Measurements from ENCODE around the gene ABCE1.

The ABCE1 gene

GRCh38 chr4:145075742-145076468, 22.2 kb upstream of the ABCE1 start:
- H3K9me3 ChIP-seq (replicated peaks; ENCODE audit: low read length) = no peaks in the 10 kb centered on the region
- peaks cover 11% of the 10 kb centered on the region for H3K36me3 ChIP-seq (ENCODE audit: insufficient read depth, low read length)
- no peak overlapping the region for H3K4me3 ChIP-seq (ENCODE audit: low read length)
- H3K27me3 ChIP-seq (ENCODE audit: control insufficient read depth, insufficient read depth, low read length) = no peaks in the 10 kb centered on the region
- H3K9ac ChIP-seq (ENCODE audit: low read depth, low read length) = no peak overlapping the region
- H3K4me1 ChIP-seq (ENCODE audit: control insufficient read depth, insufficient read depth, low read length) = no peaks in the 10 kb centered on the region
- H3K4me2 ChIP-seq (ENCODE audit: low read length) = no peak overlapping the region

- Histone ChIP-seq H3K4me3 (ENCODE audit: low read length) (no peak overlapping the region), H3K4me1 (ENCODE audit: control insufficient read depth, insufficient read depth, low read length) (no peaks in the 10 kb centered on the region), H3K9ac (ENCODE audit: low read depth, low read length) (no peak overlapping the region), H3K4me2 (ENCODE audit: low read length) (no peak overlapping the region), H3K36me3 (ENCODE audit: insufficient read depth, low read length) (peaks cover 11% of the 10 kb centered on the region), H3K9me3 (replicated peaks; ENCODE audit: low read length) (no peaks in the 10 kb centered on the region), H3K27me3 (ENCODE audit: control insufficient read depth, insufficient read depth, low read length) (no peaks in the 10 kb centered on the region)
Observed at GRCh38 chr4:145076469-145076855, 21.6 kb upstream of the ABCE1 start.

- Histone ChIP-seq H3K4me3 (ENCODE audit: low read length) (no peak overlapping the region), H3K27me3 (ENCODE audit: control insufficient read depth, insufficient read depth, low read length) (no peaks in the 10 kb centered on the region), H3K36me3 (ENCODE audit: insufficient read depth, low read length) (peaks cover 4% of the 10 kb centered on the region), H3K9me3 (replicated peaks; ENCODE audit: low read length) (no peaks in the 10 kb centered on the region), H3K9ac (ENCODE audit: low read depth, low read length) (no peak overlapping the region), H3K4me2 (ENCODE audit: low read length) (no peak overlapping the region), H3K4me1 (ENCODE audit: control insufficient read depth, insufficient read depth, low read length) (no peaks in the 10 kb centered on the region)
Observed at GRCh38 chr4:145081756-145082155, 16.4 kb upstream of the ABCE1 start.

- H3K36me3 ChIP-seq (ENCODE audit: insufficient read depth, low read length) = peaks cover 11% of the 10 kb centered on the region
- H3K4me3 ChIP-seq (ENCODE audit: low read length) = no peak overlapping the region
- no peak overlapping the region for H3K9ac ChIP-seq (ENCODE audit: low read depth, low read length)
- no peaks in the 10 kb centered on the region for H3K9me3 ChIP-seq (replicated peaks; ENCODE audit: low read length)
- no peaks in the 10 kb centered on the region for H3K27me3 ChIP-seq (ENCODE audit: control insufficient read depth, insufficient read depth, low read length)
- H3K4me2 ChIP-seq (ENCODE audit: low read length) = no peak overlapping the region
- H3K4me1 ChIP-seq (ENCODE audit: control insufficient read depth, insufficient read depth, low read length) = no peaks in the 10 kb centered on the region
Observed at GRCh38 chr4:145083891-145084605, 14.1 kb upstream of the ABCE1 start.

- Histone ChIP-seq H3K4me2 (ENCODE audit: low read length) (no peak overlapping the region), H3K9me3 (replicated peaks; ENCODE audit: low read length) (peaks cover 3% of the 10 kb centered on the region), H3K36me3 (ENCODE audit: insufficient read depth, low read length) (peaks cover 48% of the 10 kb centered on the region), H3K9ac (ENCODE audit: low read depth, low read length) (no peak overlapping the region), H3K4me1 (ENCODE audit: control insufficient read depth, insufficient read depth, low read length) (no peaks in the 10 kb centered on the region), H3K27me3 (ENCODE audit: control insufficient read depth, insufficient read depth, low read length) (no peaks in the 10 kb centered on the region), H3K4me3 (ENCODE audit: low read length) (no peak overlapping the region)
Observed at GRCh38 chr4:145090380-145090779, 7.7 kb upstream of the ABCE1 start.

- peaks cover 9% of the 10 kb centered on the region for H3K4me1 ChIP-seq (ENCODE audit: control insufficient read depth, insufficient read depth, low read length)
- no peaks in the 10 kb centered on the region for H3K27me3 ChIP-seq (ENCODE audit: control insufficient read depth, insufficient read depth, low read length)
- H3K4me3 ChIP-seq (ENCODE audit: low read length) = no peak overlapping the region
- H3K4me2 ChIP-seq (ENCODE audit: low read length) = no peak overlapping the region
- peaks cover 3% of the 10 kb centered on the region for H3K9me3 ChIP-seq (replicated peaks; ENCODE audit: low read length)
- H3K9ac ChIP-seq (ENCODE audit: low read depth, low read length) = no peak overlapping the region
- H3K36me3 ChIP-seq (ENCODE audit: insufficient read depth, low read length) = peaks cover 48% of the 10 kb centered on the region
Observed at GRCh38 chr4:145093638-145094037, 4.5 kb upstream of the ABCE1 start.

GRCh38 chr4:145097331-145097820, 735 bp upstream of the ABCE1 start:
- Histone ChIP-seq H3K4me1 (ENCODE audit: control insufficient read depth, insufficient read depth, low read length) (peaks cover 38% of the 10 kb centered on the region), H3K9ac (ENCODE audit: low read depth, low read length) (peak overlapping the region; percentile 94), H3K4me3 (ENCODE audit: low read length) (peak overlapping the region; percentile 93), H3K9me3 (replicated peaks; ENCODE audit: low read length) (peaks cover 3% of the 10 kb centered on the region), H3K4me2 (ENCODE audit: low read length) (peak overlapping the region; percentile 84), H3K27me3 (ENCODE audit: control insufficient read depth, insufficient read depth, low read length) (no peaks in the 10 kb centered on the region), H3K36me3 (ENCODE audit: insufficient read depth, low read length) (peaks cover 26% of the 10 kb centered on the region)

GRCh38 chr4:145098675-145099037, 545 bp downstream of the ABCE1 start:
- Histone ChIP-seq H3K4me1 (ENCODE audit: control insufficient read depth, insufficient read depth, low read length) (peaks cover 38% of the 10 kb centered on the region), H3K4me2 (ENCODE audit: low read length) (peak overlapping the region; percentile 84), H3K9me3 (replicated peaks; ENCODE audit: low read length) (peaks cover 3% of the 10 kb centered on the region), H3K4me3 (ENCODE audit: low read length) (peak overlapping the region; percentile 93), H3K27me3 (ENCODE audit: control insufficient read depth, insufficient read depth, low read length) (no peaks in the 10 kb centered on the region), H3K36me3 (ENCODE audit: insufficient read depth, low read length) (peaks cover 15% of the 10 kb centered on the region), H3K9ac (ENCODE audit: low read depth, low read length) (peak overlapping the region; percentile 94)

- H3K9ac ChIP-seq (ENCODE audit: low read depth, low read length) = peak overlapping the region; percentile 94
- peaks cover 38% of the 10 kb centered on the region for H3K4me1 ChIP-seq (ENCODE audit: control insufficient read depth, insufficient read depth, low read length)
- peak overlapping the region; percentile 93 for H3K4me3 ChIP-seq (ENCODE audit: low read length)
Observed at GRCh38 chr4:145099653-145100052, 1.5 kb downstream of the ABCE1 start.

GRCh38 chr4:145101091-145101490, 3.0 kb downstream of the ABCE1 start:
- peak overlapping the region; percentile 18 for H3K4me2 ChIP-seq (ENCODE audit: low read length)
- H3K4me3 ChIP-seq (ENCODE audit: low read length) = no peak overlapping the region
- H3K27me3 ChIP-seq (ENCODE audit: control insufficient read depth, insufficient read depth, low read length) = no peaks in the 10 kb centered on the region
- no peaks in the 10 kb centered on the region for H3K9me3 ChIP-seq (replicated peaks; ENCODE audit: low read length)
- peaks cover 38% of the 10 kb centered on the region for H3K4me1 ChIP-seq (ENCODE audit: control insufficient read depth, insufficient read depth, low read length)
- H3K9ac ChIP-seq (ENCODE audit: low read depth, low read length) = no peak overlapping the region
- peaks cover 14% of the 10 kb centered on the region for H3K36me3 ChIP-seq (ENCODE audit: insufficient read depth, low read length)

More at GRCh38 chr4:145099653-145100052, 1.5 kb downstream of the ABCE1 start:
- H3K4me2 ChIP-seq (ENCODE audit: low read length) = peak overlapping the region; percentile 84
- no peaks in the 10 kb centered on the region for H3K27me3 ChIP-seq (ENCODE audit: control insufficient read depth, insufficient read depth, low read length)
- peaks cover 13% of the 10 kb centered on the region for H3K36me3 ChIP-seq (ENCODE audit: insufficient read depth, low read length)
- no peaks in the 10 kb centered on the region for H3K9me3 ChIP-seq (replicated peaks; ENCODE audit: low read length)

- Histone ChIP-seq H3K9ac (ENCODE audit: low read depth, low read length) (no peak overlapping the region), H3K36me3 (ENCODE audit: insufficient read depth, low read length) (peaks cover 28% of the 10 kb centered on the region), H3K4me2 (ENCODE audit: low read length) (no peak overlapping the region), H3K4me1 (ENCODE audit: control insufficient read depth, insufficient read depth, low read length) (peaks cover 29% of the 10 kb centered on the region), H3K9me3 (replicated peaks; ENCODE audit: low read length) (no peaks in the 10 kb centered on the region), H3K4me3 (ENCODE audit: low read length) (no peak overlapping the region), H3K27me3 (ENCODE audit: control insufficient read depth, insufficient read depth, low read length) (no peaks in the 10 kb centered on the region)
Observed at GRCh38 chr4:145102619-145103018, 4.5 kb downstream of the ABCE1 start.
